ENCODE measurements around the gene MET.
"Not testable (repeated sequence)": the region's sequence is repeated elsewhere in the genome, so short reads cannot be mapped to it uniquely, and the experiment has no call there.

MET gene

GRCh38 chr7:116727432-116728009 lies 55.5 kb downstream of the MET start:
- no peak for DNase-seq (ENCODE audit: low read depth)

- DNase-seq (ENCODE audit: low read depth), result no peak
Observed at GRCh38 chr7:116728413-116728812, 56.4 kb downstream of the MET start.

GRCh38 chr7:116730097-116731022 lies 58.4 kb downstream of the MET start:
- DNase-seq (ENCODE audit: low read depth), result no peak

- no peak for DNase-seq (ENCODE audit: low read depth)
Observed at GRCh38 chr7:116731023-116731395, 59.0 kb downstream of the MET start.

- DNase-seq (ENCODE audit: low read depth), result no peak
Observed at GRCh38 chr7:116731445-116732335, 59.7 kb downstream of the MET start.

- DNase-seq (ENCODE audit: low read depth), result no peak
Observed at GRCh38 chr7:116732788-116733694, 61.0 kb downstream of the MET start.

- DNase-seq (ENCODE audit: low read depth), result no peak
Observed at GRCh38 chr7:116733924-116734580, 62.1 kb downstream of the MET start.

- DNase-seq (ENCODE audit: low read depth), result no peak
Observed at GRCh38 chr7:116734710-116735109, 62.7 kb downstream of the MET start.

GRCh38 chr7:116736927-116737715 lies 65.1 kb downstream of the MET start:
- no peak for DNase-seq (ENCODE audit: low read depth)

- no peak for DNase-seq (ENCODE audit: low read depth)
Observed at GRCh38 chr7:116738378-116738777, 66.4 kb downstream of the MET start.

- no peak for DNase-seq (ENCODE audit: low read depth)
Observed at GRCh38 chr7:116739307-116739706, 67.3 kb downstream of the MET start.

GRCh38 chr7:116740231-116740630 lies 68.2 kb downstream of the MET start:
- no peak for DNase-seq (ENCODE audit: low read depth)

GRCh38 chr7:116740755-116741462 lies 68.9 kb downstream of the MET start:
- no peak for DNase-seq (ENCODE audit: low read depth)

- no peak for DNase-seq (ENCODE audit: low read depth)
Observed at GRCh38 chr7:116741625-116742316, 69.8 kb downstream of the MET start.

GRCh38 chr7:116742641-116743040 lies 70.6 kb downstream of the MET start:
- no peak for DNase-seq (ENCODE audit: low read depth)

- DNase-seq (ENCODE audit: low read depth), result not testable (repeated sequence)
Observed at GRCh38 chr7:116743835-116744234, 71.8 kb downstream of the MET start.

- DNase-seq (ENCODE audit: low read depth), result not testable (repeated sequence)
Observed at GRCh38 chr7:116746388-116746787, 74.4 kb downstream of the MET start.

GRCh38 chr7:116751070-116751469 lies 79.1 kb downstream of the MET start:
- DNase-seq (ENCODE audit: low read depth), result not testable (repeated sequence)
